ENCODE data around the gene IMMP2L.

- TF ChIP-seq REST (IDR thresholded peaks at IDR 0.05; ENCODE audit: insufficient read depth in 1 of 2, low read depth in 2 of 2, low read length in 2 of 2) (no peak), TAF1 (IDR thresholded peaks at IDR 0.05; ENCODE audit: borderline replicate concordance, insufficient read depth, low read length) (no peak)
These were observed 326.6 kb downstream of the IMMP2L start for GRCh38 chr7:111235709-111236108.
